Measurements from ENCODE around the gene TNFAIP8L1.

GRCh38 chr19:4622695-4623421, 16.5 kb upstream of the TNFAIP8L1 start:
- TF ChIP-seq CTCF (conservative IDR thresholded peaks at IDR 0.05) = no peak; the same call in 1 of the 2 replicates
- TF ChIP-seq EZH2 (IDR thresholded peaks at IDR 0.05; ENCODE audit: low read depth) = no peak
